GM12865 (cell line): ENCODE results near the gene TOMM6.
A peak's percentile ranks its signal among the peaks of the same experiment; 100 is the strongest.
"Not testable (repeated sequence)": the region's sequence is repeated elsewhere in the genome, so short reads cannot be mapped to it uniquely, and the experiment has no call there.

Source experiments
- DNase-seq: peaks from one replicate; pipeline ENCODE4 v3.0.0; 2010; ENCODE audit warnings: low read depth
- H3K4me3 ChIP-seq: 2 replicates; pipeline ENCODE4 v1.5.1; 2011; ENCODE audit warnings: mild to moderate bottlenecking, low read depth, low read length, control low read depth
- CTCF ChIP-seq: IDR thresholded peaks from 2 replicates; pipeline ENCODE4 v1.5.1; 2011; ENCODE audit warnings: low read length, control low read depth, low read depth, inconsistent platforms; ENCODE audit not compliant: insufficient read depth; ENCODE audit errors: missing control alignments

Gene TOMM6

GRCh38 chr6:41801380-41801779, 13.9 kb downstream of the TOMM6 start:
- H3K4me3 ChIP-seq, result no peak overlapping the region
- TF ChIP-seq CTCF, result peak; percentile 22
- DNase-seq, result no peak

GRCh38 chr6:41805830-41806774, 18.6 kb downstream of the TOMM6 start:
- no peak for TF ChIP-seq CTCF
- no peak for DNase-seq
- no peak overlapping the region for H3K4me3 ChIP-seq

GRCh38 chr6:41811095-41811494, 23.6 kb downstream of the TOMM6 start:
- H3K4me3 ChIP-seq, result no peak overlapping the region
- DNase-seq, result no peak

GRCh38 chr6:41811946-41812345, 24.5 kb downstream of the TOMM6 start:
- H3K4me3 ChIP-seq, DNase-seq: not testable (repeated sequence)

More at GRCh38 chr6:41811095-41811494, 23.6 kb downstream of the TOMM6 start:
- TF ChIP-seq CTCF, result no peak

- DNase-seq, result no peak
- no peak overlapping the region for H3K4me3 ChIP-seq
- no peak for TF ChIP-seq CTCF
Measured at GRCh38 chr6:41813469-41813868, 26.0 kb downstream of the TOMM6 start.

GRCh38 chr6:41813956-41814355, 26.5 kb downstream of the TOMM6 start:
- no peak for DNase-seq
- TF ChIP-seq CTCF, result no peak
- H3K4me3 ChIP-seq, result no peak overlapping the region

GRCh38 chr6:41814629-41815028, 27.1 kb downstream of the TOMM6 start:
- DNase-seq, result no peak

More at GRCh38 chr6:41814629-41815028, 27.1 kb downstream of the TOMM6 start:
- H3K4me3 ChIP-seq, result no peak overlapping the region
- TF ChIP-seq CTCF, result no peak
